ENCODE results near the gene PPARA.

PPARA gene

GRCh38 chr22:46274381-46274780 is 124.1 kb downstream of the PPARA start:
- TF ChIP-seq CTCF (IDR thresholded peaks at IDR 0.05; ENCODE audit: insufficient read depth, low read length, poor library complexity, severe bottlenecking): no peak
- Histone ChIP-seq H3K36me3 (ENCODE audit: control insufficient read depth, insufficient read depth, low read length) (peaks cover 20% of the 10 kb centered on the region), H3K4me3 (replicated peaks; ENCODE audit: low read depth, low read length) (no peak overlapping the region), H3K27me3 (replicated peaks; ENCODE audit: control insufficient read depth, insufficient read depth, low read length) (no peaks in the 10 kb centered on the region)
- DNase-seq (ENCODE audit: extremely low read depth, insufficient read length): no peak

GRCh38 chr22:46275455-46276122 is 125.3 kb downstream of the PPARA start:
- no peak for TF ChIP-seq CTCF (IDR thresholded peaks at IDR 0.05; ENCODE audit: insufficient read depth, low read length, poor library complexity, severe bottlenecking)
- no peak overlapping the region for H3K4me3 ChIP-seq (replicated peaks; ENCODE audit: low read depth, low read length)
- no peaks in the 10 kb centered on the region for H3K27me3 ChIP-seq (replicated peaks; ENCODE audit: control insufficient read depth, insufficient read depth, low read length)
- H3K36me3 ChIP-seq (ENCODE audit: control insufficient read depth, insufficient read depth, low read length): peaks cover 23% of the 10 kb centered on the region
- DNase-seq (ENCODE audit: extremely low read depth, insufficient read length): no peak

GRCh38 chr22:46276563-46276962 is 126.2 kb downstream of the PPARA start:
- no peak for TF ChIP-seq CTCF (IDR thresholded peaks at IDR 0.05; ENCODE audit: insufficient read depth, low read length, poor library complexity, severe bottlenecking)
- DNase-seq (ENCODE audit: extremely low read depth, insufficient read length): no peak
- Histone ChIP-seq H3K27me3 (replicated peaks; ENCODE audit: control insufficient read depth, insufficient read depth, low read length) (no peaks in the 10 kb centered on the region), H3K36me3 (ENCODE audit: control insufficient read depth, insufficient read depth, low read length) (peaks cover 26% of the 10 kb centered on the region), H3K4me3 (replicated peaks; ENCODE audit: low read depth, low read length) (no peak overlapping the region)

- no peak overlapping the region for H3K4me3 ChIP-seq (replicated peaks; ENCODE audit: low read depth, low read length)
- peaks cover 24% of the 10 kb centered on the region for H3K36me3 ChIP-seq (ENCODE audit: control insufficient read depth, insufficient read depth, low read length)
- H3K27me3 ChIP-seq (replicated peaks; ENCODE audit: control insufficient read depth, insufficient read depth, low read length): no peaks in the 10 kb centered on the region
- DNase-seq (ENCODE audit: extremely low read depth, insufficient read length): no peak
- TF ChIP-seq CTCF (IDR thresholded peaks at IDR 0.05; ENCODE audit: insufficient read depth, low read length, poor library complexity, severe bottlenecking): no peak
These were observed 128.6 kb downstream of the PPARA start for GRCh38 chr22:46278656-46279645.

GRCh38 chr22:46280063-46280817 is 129.9 kb downstream of the PPARA start:
- no peak for TF ChIP-seq CTCF (IDR thresholded peaks at IDR 0.05; ENCODE audit: insufficient read depth, low read length, poor library complexity, severe bottlenecking)
- Histone ChIP-seq H3K27me3 (replicated peaks; ENCODE audit: control insufficient read depth, insufficient read depth, low read length) (no peaks in the 10 kb centered on the region), H3K36me3 (ENCODE audit: control insufficient read depth, insufficient read depth, low read length) (peaks cover 30% of the 10 kb centered on the region), H3K4me3 (replicated peaks; ENCODE audit: low read depth, low read length) (no peak overlapping the region)
- DNase-seq (ENCODE audit: extremely low read depth, insufficient read length): no peak
